K562 (cell line): ENCODE results near the gene DNAJC17. TPM values are rescaled to one million over a fixed set of nuclear protein-coding genes. Genes with fewer than 3 reads are reported as not detected.
A peak's percentile ranks its signal among the peaks of the same experiment; 100 is the strongest.

Experiments
- ATAC-seq: fragments of 200-7000 bp; cut with Tn5 transposase; 3 replicates; pipeline ENCODE4 v1.9.1; 2020; ENCODE audit warnings: moderate library complexity
- BruUV-seq: library from RNA; stranded (reverse); fragments of 400-500 nt; replicated peaks from 2 replicates; lab custom pipeline; 2021; lab: Mats Ljungman, UMichigan
- CTCF ChIA-PET: fragments of 300-600 bp; formaldehyde crosslinking; extraction: SDS; loops from one replicate; lab custom pipeline; 2021; ENCODE audit warnings: low intra/inter-chr PET ratio; lab: Yijun Ruan, JAX
- POLR2A ChIA-PET: fragments of 300-600, 350-650 bp; sonication (Branson Sonifier 250); formaldehyde crosslinking; extraction: SDS; loops from one replicate; lab custom pipeline; 2021; ENCODE audit warnings: antibody characterized with exemption, inconsistent platforms; lab: Yijun Ruan, JAX
- DNase-seq, 4 experiments: peaks; one replicate each; pipeline versions ENCODE4 v3.0.0 to v3.0.0-alpha.2; 2011 to 2018; ENCODE audit warnings: low spot score in 3 of 4, mixed read lengths in 3 of 4; ENCODE audit errors: extremely low read depth in 1 of 4
- FAIRE-seq: peaks from 2 replicates; lab custom pipeline; 2011; peaks lifted over from hg19 to GRCh38; lab: Jason Lieb, UNC
- H2AFZ ChIP-seq: 2 replicates; pipeline ENCODE4 v1.6.0; 2011; ENCODE audit warnings: low read depth, low read length, control low read depth, inconsistent platforms
- H3K27ac ChIP-seq: fragments of 200-600 bp; 3 replicates; pipeline ENCODE4 v1.8.0; 2011; ENCODE audit warnings: low read depth, mild to moderate bottlenecking, control low read depth, inconsistent platforms, low read length, moderate library complexity, mixed read lengths; ENCODE audit errors: extremely low read depth
- H3K27me3 ChIP-seq, 2 experiments: fragments of 300-600 bp in 1 of 2; 2 replicates in 1 of 2; 3 replicates in 1 of 2; pipeline versions ENCODE4 v1.6.0 to v1.8.0; 2011; ENCODE audit warnings: inconsistent platforms in 2 of 2, low read length in 2 of 2, mild to moderate bottlenecking in 1 of 2, mixed read lengths in 1 of 2, moderate library complexity in 1 of 2; ENCODE audit not compliant: control insufficient read depth in 2 of 2, insufficient read depth in 2 of 2
- H3K36me3 ChIP-seq: fragments of 300-600 bp; 3 replicates; pipeline ENCODE4 v1.8.0; 2011; ENCODE audit warnings: mild to moderate bottlenecking, low read length, inconsistent platforms; ENCODE audit not compliant: control insufficient read depth, insufficient read depth
- H3K4me1 ChIP-seq, 2 experiments: fragments of 200-600 bp in 1 of 2; replicated peaks in 1 of 2; 2 replicates in 1 of 2; 3 replicates in 1 of 2; pipeline versions ENCODE4 v1.5.1 to v1.8.0; 2011; ENCODE audit warnings: inconsistent platforms in 2 of 2, low read length in 2 of 2, mild to moderate bottlenecking in 1 of 2, mixed read lengths in 1 of 2, moderate library complexity in 1 of 2; ENCODE audit not compliant: control insufficient read depth in 2 of 2, insufficient read depth in 2 of 2
- H3K4me2 ChIP-seq: 2 replicates; pipeline ENCODE4 v1.6.1; 2011; ENCODE audit warnings: low read length, control low read depth, inconsistent platforms, mixed read lengths; ENCODE audit not compliant: insufficient read depth
- H3K4me3 ChIP-seq: fragments of 200-600 bp; sonication (generic), shearing (Covaris generic); 2 replicates; pipeline ENCODE4 v1.5.1; 2016; ENCODE audit warnings: control low read depth, inconsistent platforms
- H3K79me2 ChIP-seq: fragments of 200-600 bp; 3 replicates; pipeline ENCODE4 v1.8.0; 2011; ENCODE audit warnings: low read length, inconsistent platforms; ENCODE audit not compliant: control insufficient read depth, insufficient read depth
- H3K9ac ChIP-seq, 2 experiments: 2 replicates each; pipeline versions ENCODE4 v1.6.0 to v1.6.1; 2011; ENCODE audit warnings: low read depth in 2 of 2, low read length in 2 of 2, control low read depth in 1 of 2, inconsistent platforms in 1 of 2, mild to moderate bottlenecking in 1 of 2, mixed read lengths in 1 of 2; ENCODE audit not compliant: insufficient read depth in 1 of 2
- H3K9me1 ChIP-seq: one replicate; pipeline ENCODE4 v1.6.0; 2011; ENCODE audit warnings: inconsistent platforms, mild to moderate bottlenecking, low read length, moderate library complexity; ENCODE audit not compliant: control insufficient read depth, insufficient read depth
- H3K9me3 ChIP-seq: replicated peaks from 2 replicates; pipeline ENCODE4 v1.5.1; 2011; ENCODE audit warnings: low read depth, low read length, inconsistent platforms; ENCODE audit not compliant: control insufficient read depth, insufficient read depth
- H4K20me1 ChIP-seq: replicated peaks from 2 replicates; pipeline ENCODE4 v1.6.1; 2011; ENCODE audit warnings: low read length, inconsistent platforms, mixed read lengths; ENCODE audit not compliant: control insufficient read depth, insufficient read depth
- HCFC1 ChIP-seq: IDR thresholded peaks from 2 replicates; pipeline ENCODE4 v1.6.1; 2012; ENCODE audit warnings: low read depth, low read length, improper control_type of control experiment
- NCOA2 ChIP-seq, 2 experiments: fragments of 450-650 bp; IDR thresholded peaks; 2 replicates each; pipeline ENCODE4 v1.6.1; 2018; ENCODE audit warnings: mild to moderate bottlenecking in 2 of 2, moderate library complexity in 1 of 2; ENCODE audit not compliant: partially characterized antibody in 2 of 2
- NFRKB ChIP-seq: fragments of 450-650 bp; IDR thresholded peaks from 2 replicates; pipeline ENCODE4 v1.6.1; 2016; ENCODE audit warnings: low read depth
- POLR2A ChIP-seq: fragments of 450-650 bp; conservative IDR thresholded peaks from 2 replicates; pipeline ENCODE4 v1.6.1; 2016
- REST ChIP-seq, 2 experiments: fragments of 450-650 bp; formaldehyde crosslinking in 1 of 2; IDR thresholded peaks; 2 replicates each; pipeline versions ENCODE4 v1.4.0 to v1.6.1; 2014 to 2020; ENCODE audit warnings: mild to moderate bottlenecking in 2 of 2, borderline replicate concordance in 1 of 2, low read depth in 1 of 2
- SPI1 ChIP-seq: IDR thresholded peaks from 2 replicates; pipeline ENCODE4 v1.6.1; 2011; ENCODE audit warnings: low read depth, low read length, control low read depth, borderline replicate concordance
- TEAD4 ChIP-seq, 2 experiments: sonication (generic) in 1 of 2; formaldehyde crosslinking in 1 of 2; IDR thresholded peaks; 2 replicates each; pipeline versions ENCODE4 v1.6.1 to v1.8.0; 2012 to 2022; ENCODE audit warnings: borderline replicate concordance in 1 of 2, inconsistent platforms in 1 of 2, low read length in 1 of 2, mild to moderate bottlenecking in 1 of 2, missing genetic modification reagents in 1 of 2
- ZFP36 ChIP-seq: fragments of 150-350 bp; IDR thresholded peaks from 2 replicates; pipeline ENCODE4 v1.6.1; 2018; ENCODE audit warnings: low read length, low read depth; ENCODE audit not compliant: partially characterized antibody
- WGBS: fragments of 100-300 bp; shearing (Covaris generic); methylation state at CpG from one replicate; pipeline ENCODE4 v1.1.6; 2016; ENCODE audit warnings: low coverage, mixed read lengths; ENCODE audit not compliant: insufficient coverage; ENCODE audit errors: missing lambda C conversion rate; 5-methylcytosine and 5-hydroxymethylcytosine counted together
- in situ Hi-C: fragments of 300-500 bp; cut with MboI; formaldehyde crosslinking; loops from 4 replicates; pipeline ENCODE4 v1.15.0; 2018; ENCODE audit warnings: inconsistent platforms, mixed read lengths
- intact Hi-C: fragments of 100-400 bp; cut with micrococcal nuclease; formaldehyde crosslinking; loops from 2 replicates; pipeline ENCODE4 v1.14.2; 2022
- polyA plus RNA-seq, 8 experiments: library from polyadenylated mRNA; depleted of rRNA in 4 of 8; stranded (reverse) in 5 of 8; unstranded in 3 of 8; fragments of >200 nt; fragmentation: Nextera tagmentation in 2 of 8; fragmentation: Illumina TruSeq in 1 of 8; extraction: Ambion mirVana in 2 of 8; extraction: Trizol in 1 of 8; gene quantifications; 2 replicates each; pipeline versions ENCODE4 v1.2.1 to v1.2.3, GENCODE V29; 2011 to 2014; ENCODE audit warnings: inconsistent platforms in 1 of 8, missing spikeins in 1 of 8
- total RNA-seq, 7 experiments: library from RNA; depleted of rRNA in 6 of 7; stranded (reverse); fragments of >200 nt in 6 of 7; fragmentation: Illumina TruSeq in 2 of 7; extraction: Trizol in 2 of 7; gene quantifications; 2 replicates each; pipeline versions ENCODE4 v1.2.1 to v1.2.3, GENCODE V29; 2011 to 2021; ENCODE audit warnings: low replicate concordance in 1 of 7

DNAJC17 gene
- total and polyA plus RNA-seq, 9 of the 15 experiments (the other 6 are each of a cell fraction or from before 2014, with no cell fraction given): 2.4 to 79.4 (median 44.2) TPM

- TF ChIP-seq NCOA2 (IDR thresholded peaks at IDR 0.05; ENCODE audit: partially characterized antibody in 2 of 2) (no peak), ZFP36 (no peak), TEAD4 (IDR thresholded peaks at IDR 0.05; ENCODE audit: low read length) (peak; percentile 42; the same call in 1 of the 2 replicates), TEAD4 (CRISPR knock-in tag; IDR thresholded peaks at IDR 0.05; ENCODE audit: borderline replicate concordance) (no peak), SPI1 (no peak), HCFC1 (no peak)
- TF ChIP-seq, all 486 proteins: peak for 20
These were observed 59.3 kb downstream of the DNAJC17 start (continued) for GRCh38 chr15:40747685-40748631.

GRCh38 chr15:40746916-40747418, 60.3 kb downstream of the DNAJC17 start:
- H4K20me1 ChIP-seq: peaks cover 8% of the 10 kb centered on the region; the same call in 1 of the 2 replicates
- no peak overlapping the region for H2AFZ ChIP-seq
- peak in 1 of 4 experiments; percentile 16 for DNase-seq
- H3K27me3 ChIP-seq: no peaks in the 10 kb centered on the region
- no TSS peak for BruUV-seq
- H3K4me2 ChIP-seq: no peak overlapping the region
- peak overlapping the region in 1 of 2 experiments; percentile 60; a peak in 1 of 4 replicates for H3K9ac ChIP-seq
- FAIRE-seq: no peak
- intact Hi-C loops (loop anchor here (2.0 kb wide), 2 partner anchors 36 to 148 kb away; partner anchors contain the start of gene VPS18), in situ Hi-C loops (no loop called here)
- H3K4me3 ChIP-seq: no peak overlapping the region
- no peaks in the 10 kb centered on the region for H3K9me3 ChIP-seq
- H3K36me3 ChIP-seq: peaks cover 89% of the 10 kb centered on the region
- ChIA-PET POLR2A (interaction anchor here (0.5 to 3.0 kb wide), 10 partner anchors 8 to 178 kb away, joined by 3 to 9 read pairs (median 4); partner anchors contain the start of genes RAD51 and RPUSD2), CTCF (interaction anchor here (0.6 to 1.3 kb wide), 3 partner anchors 35 to 158 kb away, joined by 3 to 5 read pairs (median 5); no protein-coding TSS in a partner anchor)
- 47% methylated on average over 2 of the region's 3 CpGs for WGBS
- no peaks in the 10 kb centered on the region for H3K9me1 ChIP-seq
- peaks cover 51% of the 10 kb centered on the region for H3K79me2 ChIP-seq
- peak overlapping the region; percentile 45; the same call in 2 of the 3 replicates for H3K27ac ChIP-seq
- H3K4me1 ChIP-seq: peaks cover 51 to 52% of the 10 kb centered on the region in 2 experiments
- peak; percentile 72 for ATAC-seq
- TF ChIP-seq REST (IDR thresholded peaks at IDR 0.05; ENCODE audit: borderline replicate concordance): no peak
- TF ChIP-seq REST (CRISPR knock-in tag; IDR thresholded peaks at IDR 0.05; ENCODE audit: low read depth): no peak
- no peak for TF ChIP-seq NFRKB
- TF ChIP-seq POLR2A: no peak
